Measurements from ENCODE around the gene MICAL2.

- TF ChIP-seq, protein P1, sequence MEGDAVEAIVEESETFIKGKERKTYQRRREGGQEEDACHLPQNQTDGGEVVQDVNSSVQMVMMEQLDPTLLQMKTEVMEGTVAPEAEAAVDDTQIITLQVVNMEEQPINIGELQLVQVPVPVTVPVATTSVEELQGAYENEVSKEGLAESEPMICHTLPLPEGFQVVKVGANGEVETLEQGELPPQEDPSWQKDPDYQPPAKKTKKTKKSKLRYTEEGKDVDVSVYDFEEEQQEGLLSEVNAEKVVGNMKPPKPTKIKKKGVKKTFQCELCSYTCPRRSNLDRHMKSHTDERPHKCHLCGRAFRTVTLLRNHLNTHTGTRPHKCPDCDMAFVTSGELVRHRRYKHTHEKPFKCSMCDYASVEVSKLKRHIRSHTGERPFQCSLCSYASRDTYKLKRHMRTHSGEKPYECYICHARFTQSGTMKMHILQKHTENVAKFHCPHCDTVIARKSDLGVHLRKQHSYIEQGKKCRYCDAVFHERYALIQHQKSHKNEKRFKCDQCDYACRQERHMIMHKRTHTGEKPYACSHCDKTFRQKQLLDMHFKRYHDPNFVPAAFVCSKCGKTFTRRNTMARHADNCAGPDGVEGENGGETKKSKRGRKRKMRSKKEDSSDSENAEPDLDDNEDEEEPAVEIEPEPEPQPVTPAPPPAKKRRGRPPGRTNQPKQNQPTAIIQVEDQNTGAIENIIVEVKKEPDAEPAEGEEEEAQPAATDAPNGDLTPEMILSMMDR (conservative IDR thresholded peaks at IDR 0.05; ENCODE audit: low read length) = no peak
- no peak for TF ChIP-seq EZH2phosphoT487 (IDR thresholded peaks at IDR 0.05; ENCODE audit: borderline replicate concordance, low read depth, low read length)
Observed at GRCh38 chr11:12206529-12206928, 96.1 kb downstream of the MICAL2 start.

Data from OCI-LY7 (cell line).